ENCODE data around the gene ABHD8.

- TF ChIP-seq CTCF (IDR thresholded peaks at IDR 0.05; ENCODE audit: low read depth, low read length, poor library complexity, severe bottlenecking): no peak
- no peak for TF ChIP-seq EZH2phosphoT487 (IDR thresholded peaks at IDR 0.05; ENCODE audit: borderline replicate concordance, low read length)
Measured at GRCh38 chr19:17328517-17329365, 25.5 kb upstream of the ABHD8 start.
